Lung microvascular endothelial cell (primary cell): ENCODE measurements around the gene PHOSPHO2. TPM values are rescaled to one million over a fixed set of nuclear protein-coding genes. Genes with fewer than 3 reads are reported as not detected.
"Not testable (repeated sequence)": the region's sequence is repeated elsewhere in the genome, so short reads cannot be mapped to it uniquely, and the experiment has no call there.

Source experiments
- DNase-seq, 2 donors: peaks; one replicate each; pipeline versions ENCODE4 v3.0.0 to v3.0.0-alpha.2; 2010; ENCODE audit warnings: low read depth in 2 of 2
- total RNA-seq: library from RNA; depleted of rRNA; stranded (reverse); fragments of >200 nt; gene quantifications from 2 replicates; pipeline ENCODE4 v1.2.1, GENCODE V29; 2014

The PHOSPHO2 gene
- total RNA-seq, 1 donor from 2014 or later: 2.6 TPM

DNA sequence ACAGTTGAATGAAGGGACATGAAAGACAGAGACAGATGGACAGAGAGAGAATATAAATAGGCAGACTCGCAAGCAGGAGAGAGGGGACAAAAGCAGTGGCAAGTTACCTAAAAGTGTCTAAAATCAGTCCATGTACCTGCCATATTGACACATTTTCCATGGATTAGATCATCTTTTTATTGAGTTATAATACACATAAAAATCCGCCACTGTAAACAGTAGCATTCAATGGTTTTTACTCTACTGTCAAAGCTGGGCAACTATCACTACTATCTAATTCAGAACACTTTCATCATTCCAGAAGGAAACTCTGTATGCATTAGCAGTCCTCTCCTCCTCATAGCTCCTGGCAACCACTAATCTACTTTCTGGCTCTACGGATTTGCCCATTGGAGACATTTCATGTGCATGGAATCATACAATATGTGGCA, 10.1 kb upstream of the PHOSPHO2 start:
- no peak for DNase-seq

DNA sequence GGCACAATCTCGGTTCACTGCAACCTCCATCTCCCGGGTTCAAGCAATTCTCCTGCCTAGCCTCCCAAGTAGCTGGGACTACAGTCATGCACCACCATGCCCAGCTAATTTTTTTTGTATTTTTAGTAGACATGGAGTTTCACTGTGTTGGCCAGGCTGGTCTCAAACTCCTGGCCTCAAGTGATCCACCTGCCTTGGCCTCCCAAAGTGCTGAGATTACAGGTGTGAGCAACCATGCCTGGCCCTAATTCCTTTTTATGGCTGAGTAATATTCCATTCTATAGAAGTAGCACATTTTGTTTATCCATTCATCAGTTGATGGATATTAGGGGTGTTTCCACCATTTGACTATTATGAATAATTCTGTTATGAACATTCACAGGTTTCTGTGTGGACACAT, 9.6 kb upstream of the PHOSPHO2 start:
- DNase-seq: not testable (repeated sequence)

GRCh38 chr2:169686825-169687224, 7.4 kb upstream of the PHOSPHO2 start:
- not testable (repeated sequence) for DNase-seq

DNA sequence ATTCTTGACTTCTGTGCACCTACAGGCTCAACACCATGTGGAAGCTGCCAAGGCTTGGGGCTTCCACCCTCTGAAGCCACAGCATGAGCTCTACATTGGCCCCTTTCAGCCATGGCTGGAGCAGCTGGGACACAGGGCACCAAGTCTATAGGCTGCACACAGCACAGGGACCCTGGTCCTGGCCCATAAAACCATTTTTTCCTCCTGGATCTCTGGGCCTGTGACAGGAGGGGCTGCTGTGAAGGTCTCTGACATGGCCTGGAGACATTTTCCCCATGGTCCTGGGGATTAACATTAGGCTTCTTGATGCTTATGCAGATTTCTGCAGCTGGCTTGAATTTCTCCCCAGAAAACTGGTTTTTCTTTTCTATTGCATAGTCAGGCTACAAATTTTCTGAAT, 6.3 kb upstream of the PHOSPHO2 start:
- not testable (repeated sequence) for DNase-seq

GRCh38 chr2:169690958-169691357, 3.3 kb upstream of the PHOSPHO2 start:
- DNase-seq: no peak

DNA sequence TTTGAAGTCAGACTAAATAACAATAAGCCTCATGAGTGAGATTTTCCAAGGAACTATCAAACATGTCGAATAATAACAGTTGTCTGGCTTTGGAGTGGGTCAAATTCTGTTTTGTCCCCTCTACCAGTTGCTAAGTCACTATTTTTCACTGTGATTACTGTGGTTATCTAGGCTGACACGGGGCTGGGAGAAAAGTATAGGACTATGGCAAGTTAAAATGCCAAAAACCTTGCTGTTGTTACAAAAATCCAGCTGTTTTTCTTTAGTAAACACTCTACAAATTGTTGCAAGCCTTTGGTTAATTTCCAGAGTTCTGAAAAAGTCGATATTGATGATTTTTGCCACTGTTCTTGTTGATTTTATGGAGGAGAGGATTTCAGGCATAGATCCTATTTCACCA, 1.6 kb upstream of the PHOSPHO2 start:
- no peak for DNase-seq

DNA sequence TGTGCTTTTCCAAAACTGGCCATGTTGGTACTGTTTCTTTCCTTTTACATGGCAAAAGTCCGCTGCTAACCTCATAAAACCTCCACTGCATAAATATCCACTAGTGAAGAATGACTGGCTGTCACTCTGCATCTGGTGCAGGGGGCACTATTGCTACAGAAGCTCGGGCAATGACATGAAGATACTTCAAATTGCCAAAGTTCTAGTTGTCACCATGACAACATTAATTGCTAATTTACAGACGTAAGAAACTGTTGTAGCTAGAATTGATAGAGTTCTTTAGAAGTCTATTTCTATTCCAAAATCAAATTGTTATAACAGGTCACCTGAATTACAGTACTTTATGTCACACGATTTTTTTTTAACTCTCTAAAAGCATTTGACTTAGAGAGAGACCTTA, 909 bp upstream of the PHOSPHO2 start:
- peak; percentile 33 to 64 for DNase-seq

GRCh38 chr2:169694894-169695260, 608 bp downstream of the PHOSPHO2 start:
- no peak for DNase-seq

DNA sequence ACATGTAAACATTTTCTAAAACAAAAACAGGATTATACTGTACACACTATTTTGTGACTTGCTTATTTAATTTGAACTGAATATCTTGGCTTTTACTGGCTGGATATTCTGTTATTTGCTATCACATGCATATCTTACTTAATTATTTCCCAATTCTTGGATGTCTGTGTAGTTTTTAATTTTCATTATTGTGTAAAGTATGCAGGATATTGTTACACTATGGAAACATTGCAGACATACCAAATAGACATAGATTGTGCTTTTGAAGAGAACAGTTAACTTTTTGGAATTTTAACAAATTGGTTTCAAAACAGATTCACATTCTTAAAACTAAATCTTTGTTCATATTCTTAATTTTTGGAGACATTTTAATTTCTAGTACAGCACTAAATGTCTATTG, 2.1 kb downstream of the PHOSPHO2 start:
- DNase-seq: no peak

DNA sequence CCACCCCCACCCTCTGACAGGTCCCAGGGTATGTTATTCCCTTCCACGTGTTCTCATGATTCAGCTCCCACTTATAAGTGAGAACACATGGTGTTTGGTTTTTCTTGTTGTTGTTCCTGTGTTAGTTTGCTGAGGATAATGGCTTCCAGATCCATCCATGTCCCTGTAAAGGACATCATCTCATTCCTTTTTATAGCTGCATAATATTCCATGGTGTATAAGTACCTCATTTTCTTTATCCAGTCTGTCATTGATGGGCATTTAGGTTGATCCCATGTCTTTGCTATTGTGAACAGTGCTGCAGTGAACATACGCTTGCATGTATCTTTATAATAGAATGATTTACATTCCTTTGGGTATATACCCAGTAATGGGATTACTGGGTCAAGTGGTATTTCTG, 4.9 kb downstream of the PHOSPHO2 start:
- not testable (repeated sequence) for DNase-seq

DNA sequence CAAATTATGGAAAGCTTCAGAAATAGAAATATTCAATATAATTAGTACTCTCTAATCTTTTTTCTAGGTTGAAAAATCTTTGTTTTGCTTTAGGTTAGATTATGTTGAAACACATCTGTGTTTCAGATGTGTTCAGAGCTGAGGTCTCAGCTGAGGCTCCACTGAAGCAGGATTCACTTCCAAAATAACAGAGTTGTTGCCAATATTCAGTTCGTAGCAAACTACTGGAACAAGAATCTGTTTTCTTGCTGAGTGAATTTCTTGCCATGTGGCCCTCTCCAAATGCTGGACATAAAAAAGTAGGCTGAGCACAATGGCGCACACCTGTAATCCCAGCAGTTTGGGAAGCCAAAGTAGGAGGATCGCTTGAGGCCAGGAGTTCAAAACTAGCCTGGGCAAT, 8.7 kb downstream of the PHOSPHO2 start:
- no peak for DNase-seq

- no peak for DNase-seq
These were observed 10.0 kb downstream of the PHOSPHO2 start for GRCh38 chr2:169704160-169704708.

DNA sequence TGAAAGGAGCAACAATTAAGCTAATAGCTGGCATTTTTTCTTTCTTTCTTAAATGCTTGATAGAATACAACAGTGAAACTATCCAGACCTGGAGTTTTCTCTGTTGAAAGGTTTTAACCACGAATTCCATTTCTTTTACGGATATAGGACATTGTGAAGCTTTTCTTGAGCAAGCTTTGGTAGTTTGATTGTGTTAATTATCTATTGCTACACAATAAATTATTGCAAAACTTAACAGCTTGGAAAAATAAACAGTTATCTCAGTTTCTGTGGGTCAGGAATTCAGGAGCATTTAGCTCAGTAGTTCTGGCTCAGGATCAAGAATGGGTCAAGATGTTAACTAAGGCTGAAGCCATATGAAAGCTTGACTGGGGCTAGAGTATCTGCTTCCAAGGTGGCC, 11.7 kb downstream of the PHOSPHO2 start:
- DNase-seq: no peak

DNA sequence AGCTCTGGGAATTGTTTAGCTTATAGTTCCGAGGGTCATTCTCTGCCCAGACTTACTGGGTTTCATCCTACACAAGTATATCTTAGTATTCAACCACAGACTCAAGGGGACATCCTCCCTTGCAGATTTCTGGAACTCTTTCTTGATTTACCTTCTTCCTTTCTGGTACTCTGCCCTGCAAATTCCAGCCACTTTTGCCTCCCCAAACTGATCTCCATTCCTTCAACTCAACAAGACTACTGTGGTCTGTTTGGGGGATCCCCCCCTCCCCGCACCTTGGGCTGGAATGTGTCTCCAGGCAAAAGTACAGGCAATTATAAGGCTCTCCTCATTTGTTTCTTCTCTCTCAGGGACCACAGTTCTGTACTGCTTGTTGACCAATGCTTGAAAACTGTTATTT, 13.4 kb downstream of the PHOSPHO2 start:
- no peak for DNase-seq

- DNase-seq: no peak
These were observed 15.1 kb downstream of the PHOSPHO2 start for GRCh38 chr2:169709331-169709730.

GRCh38 chr2:169709981-169710380, 15.7 kb downstream of the PHOSPHO2 start:
- peak in 1 of 2 donors; percentile 20 for DNase-seq

GRCh38 chr2:169711751-169712509, 17.7 kb downstream of the PHOSPHO2 start:
- DNase-seq: peak; percentile 80 to 97

DNA sequence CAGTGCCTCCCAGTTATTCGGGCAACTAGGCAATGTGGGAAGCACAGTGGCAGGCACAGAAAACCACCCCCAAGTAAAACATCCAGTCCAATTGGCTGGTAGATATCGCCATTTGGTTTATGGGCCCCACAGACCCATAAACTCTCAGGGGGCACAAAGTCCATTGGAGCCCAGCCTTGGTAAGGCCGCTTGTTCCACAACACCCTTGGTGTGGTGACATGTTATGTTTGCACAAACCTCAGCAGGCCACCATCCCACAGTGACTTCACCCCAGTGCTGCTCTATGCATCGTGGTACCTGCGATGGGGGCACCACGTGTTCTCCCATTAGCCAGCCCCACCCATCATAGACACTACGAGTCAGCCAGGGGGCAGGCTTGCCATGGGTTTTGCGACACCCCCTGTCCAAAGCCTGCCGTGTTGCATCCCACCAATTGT, 18.5 kb downstream of the PHOSPHO2 start:
- no peak for DNase-seq

DNA sequence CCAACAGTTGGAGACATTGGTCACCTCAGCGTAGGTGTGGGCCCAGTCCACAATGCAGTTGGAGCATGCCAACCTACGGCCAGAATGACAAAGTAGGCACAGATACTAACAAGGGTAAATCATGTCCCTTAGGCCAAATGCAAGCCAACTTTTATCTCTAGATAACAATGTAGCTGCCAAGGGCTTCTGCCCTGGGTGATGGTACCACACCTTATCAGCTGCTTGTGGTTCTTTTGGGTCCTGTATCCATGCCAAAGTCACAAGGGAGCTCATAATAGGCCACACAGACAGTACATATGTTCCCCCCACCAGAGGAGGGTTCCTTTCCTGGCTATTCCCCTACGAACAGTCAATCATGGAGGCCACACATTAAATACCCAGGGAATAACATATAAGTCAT, 19.1 kb downstream of the PHOSPHO2 start:
- no peak for DNase-seq

DNA sequence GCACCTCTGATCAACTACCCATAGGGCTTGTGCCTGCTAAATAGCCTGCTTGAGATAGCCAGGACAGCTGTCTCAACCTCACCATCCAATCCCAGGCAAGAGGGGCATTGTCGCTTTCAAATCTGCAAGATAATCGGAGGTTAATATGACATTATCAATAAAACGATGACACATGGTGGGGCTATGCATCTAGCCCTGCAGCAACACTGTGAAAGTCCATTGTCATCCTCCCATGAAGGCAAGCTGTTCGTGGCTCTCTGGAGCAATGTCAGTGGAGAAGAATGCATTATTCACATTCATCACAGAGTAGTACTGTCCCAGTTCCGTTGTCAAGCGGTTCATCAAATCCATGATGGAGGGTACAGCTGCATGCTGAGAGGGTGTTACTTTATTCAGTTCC, 20.4 kb downstream of the PHOSPHO2 start:
- DNase-seq: no peak

DNA sequence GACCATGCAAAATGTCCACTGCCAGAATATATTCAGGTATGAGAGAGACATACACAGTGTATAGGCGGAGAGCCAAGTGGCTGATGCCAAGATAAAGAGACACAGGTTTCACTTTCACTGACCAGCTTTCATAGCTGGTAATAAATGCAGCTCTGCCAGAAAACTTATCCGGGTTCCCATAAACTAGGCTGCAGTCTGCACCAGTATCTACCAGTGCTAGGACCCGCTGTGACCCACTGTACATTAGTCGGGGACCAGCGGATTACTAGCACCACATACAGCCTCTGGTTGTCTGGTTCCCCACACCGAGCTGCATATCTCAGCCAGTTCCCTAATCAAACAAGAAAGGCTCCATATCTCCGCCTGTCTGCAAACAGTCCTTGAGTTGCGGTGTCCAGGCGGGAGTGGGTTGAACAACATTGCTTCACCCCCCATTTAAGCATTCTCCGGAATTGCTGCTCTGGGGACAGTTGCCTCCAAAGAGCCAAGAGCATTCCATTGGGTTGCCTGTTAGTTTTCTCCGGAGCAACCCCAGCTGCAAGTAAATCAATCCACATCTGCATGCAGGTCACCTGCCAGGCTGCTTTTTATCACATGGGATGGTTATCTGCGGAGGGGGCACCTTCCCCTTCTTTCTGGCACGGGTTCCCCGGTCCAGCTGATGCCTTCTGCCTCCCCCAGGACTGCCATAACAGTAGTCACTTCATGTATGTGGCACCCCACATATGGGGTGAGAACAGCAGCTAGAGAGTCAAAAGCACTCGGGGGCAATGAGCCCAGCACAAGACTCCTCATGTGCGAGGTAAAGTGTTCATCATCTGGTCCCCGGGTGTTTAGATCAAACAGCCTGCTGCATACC, 21.3 kb downstream of the PHOSPHO2 start:
- peak; percentile 44 to 91 for DNase-seq

GRCh38 chr2:169716238-169716886, 22.1 kb downstream of the PHOSPHO2 start:
- peak; percentile 57 to 64 for DNase-seq
